ENCODE results near the gene MRPL55.

The MRPL55 gene

DNA sequence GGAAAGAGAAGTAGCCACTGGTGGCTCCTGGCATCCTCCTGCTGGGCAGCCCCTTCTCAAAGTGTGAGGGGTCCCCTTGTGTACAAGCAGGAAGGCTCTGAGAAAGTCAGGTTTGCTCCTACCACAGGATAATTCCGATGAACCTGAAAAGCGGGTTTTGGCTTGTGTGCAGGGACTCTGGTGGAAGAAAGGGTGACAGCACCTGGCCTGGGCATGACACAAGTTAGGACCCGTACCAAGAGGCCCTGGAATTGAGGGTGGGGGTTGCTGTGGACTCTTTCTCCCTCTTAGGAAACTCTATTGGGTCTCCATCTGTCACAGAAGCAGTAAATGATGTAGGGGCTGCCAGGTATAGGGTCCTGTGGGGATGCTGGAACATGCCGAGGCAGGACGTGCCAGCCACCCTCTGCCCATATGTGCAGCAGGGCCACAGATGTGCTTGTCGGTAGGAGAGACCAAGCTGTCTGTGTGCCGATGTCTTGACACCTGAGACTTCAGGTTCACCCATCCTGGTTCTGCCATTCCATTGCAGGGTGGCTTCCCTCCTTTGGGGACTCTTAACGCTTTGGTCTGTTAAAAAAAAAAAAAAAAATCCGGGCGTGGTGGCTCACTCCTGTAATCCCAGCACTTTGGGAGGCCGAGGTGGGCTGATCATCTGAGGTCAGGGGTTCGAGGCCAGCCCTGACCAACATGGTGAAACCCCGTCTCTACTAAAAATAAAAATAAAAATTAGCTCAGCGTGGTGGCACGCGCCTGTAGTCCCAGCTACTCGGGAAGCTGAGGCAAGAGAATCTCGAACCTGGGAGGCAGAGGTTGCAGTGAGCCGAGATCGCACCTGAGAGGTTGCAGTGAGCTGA lies 15.8 kb downstream of the MRPL55 start:
- DNase-seq (ENCODE audit: low read depth in 1 of 2, low spot score in 1 of 2): no peak
- H3K4me3 ChIP-seq (replicated peaks; ENCODE audit: insufficient read depth, low read length): no peak overlapping the region
- H3K27me3 ChIP-seq (ENCODE audit: insufficient read depth, poor library complexity, severe bottlenecking): no peaks in the 10 kb centered on the region
- no peak overlapping the region for H3K27ac ChIP-seq (replicated peaks)
- TF ChIP-seq, protein P1, sequence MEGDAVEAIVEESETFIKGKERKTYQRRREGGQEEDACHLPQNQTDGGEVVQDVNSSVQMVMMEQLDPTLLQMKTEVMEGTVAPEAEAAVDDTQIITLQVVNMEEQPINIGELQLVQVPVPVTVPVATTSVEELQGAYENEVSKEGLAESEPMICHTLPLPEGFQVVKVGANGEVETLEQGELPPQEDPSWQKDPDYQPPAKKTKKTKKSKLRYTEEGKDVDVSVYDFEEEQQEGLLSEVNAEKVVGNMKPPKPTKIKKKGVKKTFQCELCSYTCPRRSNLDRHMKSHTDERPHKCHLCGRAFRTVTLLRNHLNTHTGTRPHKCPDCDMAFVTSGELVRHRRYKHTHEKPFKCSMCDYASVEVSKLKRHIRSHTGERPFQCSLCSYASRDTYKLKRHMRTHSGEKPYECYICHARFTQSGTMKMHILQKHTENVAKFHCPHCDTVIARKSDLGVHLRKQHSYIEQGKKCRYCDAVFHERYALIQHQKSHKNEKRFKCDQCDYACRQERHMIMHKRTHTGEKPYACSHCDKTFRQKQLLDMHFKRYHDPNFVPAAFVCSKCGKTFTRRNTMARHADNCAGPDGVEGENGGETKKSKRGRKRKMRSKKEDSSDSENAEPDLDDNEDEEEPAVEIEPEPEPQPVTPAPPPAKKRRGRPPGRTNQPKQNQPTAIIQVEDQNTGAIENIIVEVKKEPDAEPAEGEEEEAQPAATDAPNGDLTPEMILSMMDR (IDR thresholded peaks at IDR 0.05; ENCODE audit: insufficient read depth, low read length): no peak
- TF ChIP-seq, protein P2, sequence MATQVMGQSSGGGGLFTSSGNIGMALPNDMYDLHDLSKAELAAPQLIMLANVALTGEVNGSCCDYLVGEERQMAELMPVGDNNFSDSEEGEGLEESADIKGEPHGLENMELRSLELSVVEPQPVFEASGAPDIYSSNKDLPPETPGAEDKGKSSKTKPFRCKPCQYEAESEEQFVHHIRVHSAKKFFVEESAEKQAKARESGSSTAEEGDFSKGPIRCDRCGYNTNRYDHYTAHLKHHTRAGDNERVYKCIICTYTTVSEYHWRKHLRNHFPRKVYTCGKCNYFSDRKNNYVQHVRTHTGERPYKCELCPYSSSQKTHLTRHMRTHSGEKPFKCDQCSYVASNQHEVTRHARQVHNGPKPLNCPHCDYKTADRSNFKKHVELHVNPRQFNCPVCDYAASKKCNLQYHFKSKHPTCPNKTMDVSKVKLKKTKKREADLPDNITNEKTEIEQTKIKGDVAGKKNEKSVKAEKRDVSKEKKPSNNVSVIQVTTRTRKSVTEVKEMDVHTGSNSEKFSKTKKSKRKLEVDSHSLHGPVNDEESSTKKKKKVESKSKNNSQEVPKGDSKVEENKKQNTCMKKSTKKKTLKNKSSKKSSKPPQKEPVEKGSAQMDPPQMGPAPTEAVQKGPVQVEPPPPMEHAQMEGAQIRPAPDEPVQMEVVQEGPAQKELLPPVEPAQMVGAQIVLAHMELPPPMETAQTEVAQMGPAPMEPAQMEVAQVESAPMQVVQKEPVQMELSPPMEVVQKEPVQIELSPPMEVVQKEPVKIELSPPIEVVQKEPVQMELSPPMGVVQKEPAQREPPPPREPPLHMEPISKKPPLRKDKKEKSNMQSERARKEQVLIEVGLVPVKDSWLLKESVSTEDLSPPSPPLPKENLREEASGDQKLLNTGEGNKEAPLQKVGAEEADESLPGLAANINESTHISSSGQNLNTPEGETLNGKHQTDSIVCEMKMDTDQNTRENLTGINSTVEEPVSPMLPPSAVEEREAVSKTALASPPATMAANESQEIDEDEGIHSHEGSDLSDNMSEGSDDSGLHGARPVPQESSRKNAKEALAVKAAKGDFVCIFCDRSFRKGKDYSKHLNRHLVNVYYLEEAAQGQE (IDR thresholded peaks at IDR 0.05; ENCODE audit: insufficient replicate concordance, low read depth): no peak
- TF ChIP-seq POLR2AphosphoS5 (IDR thresholded peaks at IDR 0.05; ENCODE audit: low read depth): no peak
- TF ChIP-seq GABPA (IDR thresholded peaks at IDR 0.05; ENCODE audit: low read depth): no peak
- no peak for TF ChIP-seq SPI1 (IDR thresholded peaks at IDR 0.05; ENCODE audit: borderline replicate concordance, low read depth)

DNA sequence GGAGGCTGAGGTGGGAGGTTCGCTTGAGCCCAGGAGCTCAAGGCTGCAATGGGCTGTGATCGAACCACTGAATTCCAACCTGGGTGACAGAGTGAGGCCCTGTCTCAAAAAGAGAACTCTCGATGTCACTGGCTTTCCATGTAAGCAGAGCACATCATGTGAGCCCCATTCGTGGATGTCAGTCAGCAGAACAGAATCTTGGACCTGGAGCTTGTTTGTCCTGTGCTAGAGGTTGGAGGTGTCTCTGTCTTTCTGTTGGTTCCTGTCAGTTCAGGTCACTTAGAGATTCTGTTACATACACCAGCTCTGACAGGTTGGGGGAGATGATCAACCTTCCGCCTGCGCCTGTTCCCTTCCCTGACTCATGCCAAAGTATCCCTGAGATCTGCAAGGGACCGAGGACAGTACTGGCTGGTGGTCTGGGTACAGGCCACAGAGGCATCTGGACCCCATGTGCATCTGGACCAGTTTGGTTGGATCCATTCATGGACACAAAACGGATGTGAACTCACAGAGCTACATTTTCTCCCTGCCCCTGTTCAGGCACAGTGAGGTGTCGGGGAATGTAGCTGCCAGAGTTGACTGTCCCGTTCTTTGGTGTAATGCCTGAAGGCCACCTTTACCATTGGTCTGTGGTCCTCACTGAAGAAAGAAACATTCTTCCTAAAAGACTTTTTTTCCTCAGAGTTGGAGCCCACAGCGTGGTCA lies 16.6 kb downstream of the MRPL55 start:
- TF ChIP-seq, protein P2 (IDR thresholded peaks at IDR 0.05; ENCODE audit: insufficient replicate concordance, low read depth): no peak
- TF ChIP-seq, protein P1 (IDR thresholded peaks at IDR 0.05; ENCODE audit: insufficient read depth, low read length): no peak
- no peak for TF ChIP-seq POLR2AphosphoS5 (IDR thresholded peaks at IDR 0.05; ENCODE audit: low read depth)
- no peak for TF ChIP-seq GABPA (IDR thresholded peaks at IDR 0.05; ENCODE audit: low read depth)
- no peak for TF ChIP-seq SPI1 (IDR thresholded peaks at IDR 0.05; ENCODE audit: borderline replicate concordance, low read depth)
- H3K27me3 ChIP-seq (ENCODE audit: insufficient read depth, poor library complexity, severe bottlenecking): no peaks in the 10 kb centered on the region
- no peak overlapping the region for H3K27ac ChIP-seq (replicated peaks)
- no peak for DNase-seq (ENCODE audit: low read depth in 1 of 2, low spot score in 1 of 2)
- H3K4me3 ChIP-seq (replicated peaks; ENCODE audit: insufficient read depth, low read length): no peak overlapping the region

DNA sequence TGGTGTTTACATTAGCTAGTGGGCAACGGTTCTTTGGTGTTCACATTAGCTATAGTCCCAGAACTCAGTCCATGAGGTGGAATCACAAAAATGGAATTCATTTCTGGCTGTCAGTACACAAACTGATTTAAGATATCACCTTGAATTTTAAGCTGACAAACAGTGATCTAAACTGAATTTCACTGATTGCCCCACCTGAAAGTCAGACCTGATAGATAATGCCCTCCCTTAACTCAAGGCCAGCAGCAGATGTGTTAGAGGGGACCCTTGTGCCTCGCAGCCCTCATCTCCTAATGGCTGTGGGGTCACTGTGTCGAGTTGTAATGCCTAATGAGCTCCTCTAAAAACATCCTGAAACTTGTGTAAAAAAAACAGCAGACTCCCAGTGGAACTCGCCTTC lies 18.0 kb downstream of the MRPL55 start:
- DNase-seq (ENCODE audit: low read depth in 1 of 2, low spot score in 1 of 2): no peak
- Histone ChIP-seq H3K27me3 (ENCODE audit: insufficient read depth, poor library complexity, severe bottlenecking) (no peaks in the 10 kb centered on the region), H3K27ac (replicated peaks) (no peak overlapping the region), H3K4me3 (replicated peaks; ENCODE audit: insufficient read depth, low read length) (no peak overlapping the region)
- TF ChIP-seq GABPA (IDR thresholded peaks at IDR 0.05; ENCODE audit: low read depth) (no peak), POLR2AphosphoS5 (IDR thresholded peaks at IDR 0.05; ENCODE audit: low read depth) (no peak), SPI1 (IDR thresholded peaks at IDR 0.05; ENCODE audit: borderline replicate concordance, low read depth) (no peak)
- TF ChIP-seq, protein P1 (IDR thresholded peaks at IDR 0.05; ENCODE audit: insufficient read depth, low read length): no peak
- TF ChIP-seq, protein P2 (IDR thresholded peaks at IDR 0.05; ENCODE audit: insufficient replicate concordance, low read depth): no peak
